Stimulated activated CD8-positive, alpha-beta memory T cell treated with anti-CD3 and anti-CD28 coated beads, Interleukin-15, amount 100 ng/mL, for 4 hours (primary cell): Measurements from ENCODE around the gene TP73.

ENCODE experiments used
- DNase-seq, 2 donors: peaks; one replicate each; pipeline ENCODE4 v3.0.0-alpha.2; 2020; ENCODE audit warnings: low read depth in 2 of 2

Gene TP73

GRCh38 chr1:3634059-3634800 lies 18.1 kb upstream of the TP73 start:
- DNase-seq: no peak

GRCh38 chr1:3636080-3636479 lies 16.2 kb upstream of the TP73 start:
- DNase-seq: no peak

- DNase-seq: no peak
These were observed 15.8 kb upstream of the TP73 start for GRCh38 chr1:3636531-3636930.

GRCh38 chr1:3638027-3638426 lies 14.3 kb upstream of the TP73 start:
- no peak for DNase-seq

GRCh38 chr1:3638676-3639075 lies 13.6 kb upstream of the TP73 start:
- no peak for DNase-seq

- no peak for DNase-seq
These were observed 12.9 kb upstream of the TP73 start for GRCh38 chr1:3639397-3639911.

- DNase-seq: no peak
These were observed 12.0 kb upstream of the TP73 start for GRCh38 chr1:3640121-3640837.

GRCh38 chr1:3641046-3641760 lies 11.1 kb upstream of the TP73 start:
- DNase-seq: no peak

GRCh38 chr1:3641816-3642215 lies 10.5 kb upstream of the TP73 start:
- DNase-seq: no peak

GRCh38 chr1:3642919-3643675 lies 9.2 kb upstream of the TP73 start:
- DNase-seq: no peak

- DNase-seq: no peak
These were observed 8.0 kb upstream of the TP73 start for GRCh38 chr1:3644273-3644672.

- no peak for DNase-seq
These were observed 7.1 kb upstream of the TP73 start for GRCh38 chr1:3645247-3645646.

- DNase-seq: no peak
These were observed 6.5 kb upstream of the TP73 start for GRCh38 chr1:3645666-3646355.

- DNase-seq: no peak
These were observed 5.7 kb upstream of the TP73 start for GRCh38 chr1:3646596-3646995.

GRCh38 chr1:3649342-3650247 lies 2.7 kb upstream of the TP73 start, which contains the start of gene WRAP73:
WRAP73 (minus strand) TSS chr1:3650103; CDS start chr1:3649999, 104 bp downstream.
- peak; percentile 78 to 83 for DNase-seq

- no peak for DNase-seq
These were observed 1.9 kb upstream of the TP73 start for GRCh38 chr1:3650248-3651025.

- no peak for DNase-seq
These were observed 1.0 kb upstream of the TP73 start for GRCh38 chr1:3651026-3651929.
